Activated naive CD8-positive, alpha-beta T cell treated with anti-CD3 and anti-CD28 coated beads, Interleukin-2, amount 50 U/mL, for 24 hours (primary cell): Measurements from ENCODE around the gene RNF175.

Source experiments
- ATAC-seq: fragments of 150-1000 bp; cut with Tn5 transposase; one replicate; pipeline ENCODE4 v1.10.0; 2021
- DNase-seq: peaks from one replicate; pipeline ENCODE4 v3.0.0; 2021
- H3K27ac Mint-ChIP-seq: one replicate; pipeline ENCODE4 v1.8.0; 2021; ENCODE audit warnings: mild to moderate bottlenecking, mixed read lengths
- H3K27me3 Mint-ChIP-seq: one replicate; pipeline ENCODE4 v1.8.0; 2021; ENCODE audit warnings: mixed read lengths
- H3K36me3 Mint-ChIP-seq: one replicate; pipeline ENCODE4 v1.8.0; 2021; ENCODE audit warnings: low read depth, mixed read lengths
- H3K4me1 Mint-ChIP-seq: one replicate; pipeline ENCODE4 v1.8.0; 2021; ENCODE audit warnings: mixed read lengths
- H3K4me3 Mint-ChIP-seq: one replicate; pipeline ENCODE4 v1.8.0; 2021; ENCODE audit warnings: mild to moderate bottlenecking, moderate library complexity, mixed read lengths
- H3K9me3 Mint-ChIP-seq: one replicate; pipeline ENCODE4 v1.8.0; 2021; ENCODE audit warnings: mixed read lengths

The RNF175 gene

GRCh38 chr4:153759407-153760316 is at the start of gene RNF175:
RNF175 (minus strand) TSS chr4:153760024; CDS start chr4:153759862, 162 bp downstream.
- DNase-seq: peak; percentile 17
- Mint-ChIP-seq H3K9me3 (no peaks in the 10 kb centered on the region), H3K36me3 (no peaks in the 10 kb centered on the region), H3K4me3 (peak within 1 kb of the TSS; percentile 41), H3K27ac (no peak within 1 kb of the TSS), H3K27me3 (peaks cover 34% of the 10 kb centered on the region), H3K4me1 (peaks cover 24% of the 10 kb centered on the region)
- peak; percentile 47 for ATAC-seq

GRCh38 chr4:153809307-153809706 is 49.5 kb upstream of the RNF175 start:
- Mint-ChIP-seq H3K4me1 (peaks cover 43% of the 10 kb centered on the region), H3K36me3 (no peaks in the 10 kb centered on the region), H3K9me3 (no peaks in the 10 kb centered on the region), H3K27me3 (no peaks in the 10 kb centered on the region), H3K4me3 (peak overlapping the region; percentile 32), H3K27ac (peak overlapping the region; percentile 87)
- ATAC-seq (peak; percentile 95), DNase-seq (no peak)

GRCh38 chr4:153808175-153808574 is 48.4 kb upstream of the RNF175 start:
- Mint-ChIP-seq H3K27ac (peak overlapping the region; percentile 76), H3K4me3 (no peak overlapping the region), H3K9me3 (no peaks in the 10 kb centered on the region), H3K27me3 (no peaks in the 10 kb centered on the region), H3K36me3 (no peaks in the 10 kb centered on the region), H3K4me1 (peaks cover 43% of the 10 kb centered on the region)
- no peak for DNase-seq
- ATAC-seq: peak; percentile 25

- Mint-ChIP-seq H3K9me3 (no peaks in the 10 kb centered on the region), H3K36me3 (no peaks in the 10 kb centered on the region), H3K27ac (no peak overlapping the region), H3K4me1 (peaks cover 41% of the 10 kb centered on the region), H3K4me3 (no peak overlapping the region), H3K27me3 (peaks cover 2% of the 10 kb centered on the region)
- ATAC-seq (no peak), DNase-seq (no peak)
Observed at GRCh38 chr4:153806073-153806472, 46.2 kb upstream of the RNF175 start.

- Mint-ChIP-seq H3K27me3 (peaks cover 3% of the 10 kb centered on the region), H3K36me3 (no peaks in the 10 kb centered on the region), H3K27ac (no peak overlapping the region), H3K4me1 (peaks cover 32% of the 10 kb centered on the region), H3K4me3 (no peak overlapping the region), H3K9me3 (no peaks in the 10 kb centered on the region)
- no peak for DNase-seq
- no peak for ATAC-seq
Observed at GRCh38 chr4:153804722-153805121, 44.9 kb upstream of the RNF175 start.

GRCh38 chr4:153799694-153800074 is 39.9 kb upstream of the RNF175 start:
- ATAC-seq: no peak
- no peak overlapping the region for H3K27ac Mint-ChIP-seq
- H3K4me3 Mint-ChIP-seq: no peak overlapping the region
- H3K4me1 Mint-ChIP-seq: peaks cover 2% of the 10 kb centered on the region
- peaks cover 39% of the 10 kb centered on the region for H3K27me3 Mint-ChIP-seq
- no peak for DNase-seq
- no peaks in the 10 kb centered on the region for H3K36me3 Mint-ChIP-seq
- H3K9me3 Mint-ChIP-seq: no peaks in the 10 kb centered on the region

- peaks cover 45% of the 10 kb centered on the region for H3K27me3 Mint-ChIP-seq
- H3K4me1 Mint-ChIP-seq: peaks cover 3% of the 10 kb centered on the region
- no peak overlapping the region for H3K4me3 Mint-ChIP-seq
- DNase-seq (no peak), ATAC-seq (no peak)
- no peaks in the 10 kb centered on the region for H3K9me3 Mint-ChIP-seq
- no peak overlapping the region for H3K27ac Mint-ChIP-seq
- H3K36me3 Mint-ChIP-seq: no peaks in the 10 kb centered on the region
Observed at GRCh38 chr4:153798901-153799693, 39.3 kb upstream of the RNF175 start.

GRCh38 chr4:153798420-153798819 is 38.6 kb upstream of the RNF175 start:
- Mint-ChIP-seq H3K4me3 (no peak overlapping the region), H3K9me3 (no peaks in the 10 kb centered on the region), H3K36me3 (no peaks in the 10 kb centered on the region), H3K4me1 (peaks cover 7% of the 10 kb centered on the region), H3K27ac (no peak overlapping the region), H3K27me3 (peaks cover 52% of the 10 kb centered on the region)
- no peak for ATAC-seq
- no peak for DNase-seq

- H3K36me3 Mint-ChIP-seq: no peaks in the 10 kb centered on the region
- no peaks in the 10 kb centered on the region for H3K9me3 Mint-ChIP-seq
- peaks cover 41% of the 10 kb centered on the region for H3K4me1 Mint-ChIP-seq
Observed at GRCh38 chr4:153794006-153794405, 34.2 kb upstream of the RNF175 start.

GRCh38 chr4:153792618-153793247 is 32.9 kb upstream of the RNF175 start:
- no peaks in the 10 kb centered on the region for H3K9me3 Mint-ChIP-seq
- peak overlapping the region; percentile 68 for H3K4me3 Mint-ChIP-seq
- no peak overlapping the region for H3K27ac Mint-ChIP-seq
- peaks cover 50% of the 10 kb centered on the region for H3K4me1 Mint-ChIP-seq
- no peaks in the 10 kb centered on the region for H3K36me3 Mint-ChIP-seq
- DNase-seq: no peak
- ATAC-seq: peak; percentile 17
- peaks cover 89% of the 10 kb centered on the region for H3K27me3 Mint-ChIP-seq

More at GRCh38 chr4:153794006-153794405, 34.2 kb upstream of the RNF175 start:
- Mint-ChIP-seq H3K27me3 (peaks cover 85% of the 10 kb centered on the region), H3K4me3 (no peak overlapping the region), H3K27ac (no peak overlapping the region)
- no peak for DNase-seq
- ATAC-seq: no peak

- Mint-ChIP-seq H3K4me1 (peaks cover 53% of the 10 kb centered on the region), H3K27me3 (peaks cover 90% of the 10 kb centered on the region), H3K27ac (no peak overlapping the region), H3K9me3 (no peaks in the 10 kb centered on the region), H3K4me3 (peak overlapping the region; percentile 68), H3K36me3 (no peaks in the 10 kb centered on the region)
- DNase-seq (peak; percentile 73), ATAC-seq (peak; percentile 45)
Observed at GRCh38 chr4:153791746-153792617, 32.2 kb upstream of the RNF175 start.

- H3K27ac Mint-ChIP-seq: peak overlapping the region; percentile 66
- peak overlapping the region; percentile 68 for H3K4me3 Mint-ChIP-seq
- ATAC-seq (peak; percentile 16), DNase-seq (peak; percentile 61)
- H3K27me3 Mint-ChIP-seq: peaks cover 94% of the 10 kb centered on the region
- H3K4me1 Mint-ChIP-seq: peaks cover 53% of the 10 kb centered on the region
- H3K36me3 Mint-ChIP-seq: no peaks in the 10 kb centered on the region
- no peaks in the 10 kb centered on the region for H3K9me3 Mint-ChIP-seq
Observed at GRCh38 chr4:153790962-153791551, 31.2 kb upstream of the RNF175 start.

GRCh38 chr4:153790500-153790865 is 30.7 kb upstream of the RNF175 start:
- Mint-ChIP-seq H3K27ac (peak overlapping the region; percentile 18), H3K27me3 (peaks cover 94% of the 10 kb centered on the region), H3K4me3 (peak overlapping the region; percentile 43), H3K9me3 (no peaks in the 10 kb centered on the region), H3K36me3 (no peaks in the 10 kb centered on the region), H3K4me1 (peaks cover 53% of the 10 kb centered on the region)
- ATAC-seq: no peak
- DNase-seq: no peak
